ENCODE results near the gene NIT1.

- TF ChIP-seq, protein P1, sequence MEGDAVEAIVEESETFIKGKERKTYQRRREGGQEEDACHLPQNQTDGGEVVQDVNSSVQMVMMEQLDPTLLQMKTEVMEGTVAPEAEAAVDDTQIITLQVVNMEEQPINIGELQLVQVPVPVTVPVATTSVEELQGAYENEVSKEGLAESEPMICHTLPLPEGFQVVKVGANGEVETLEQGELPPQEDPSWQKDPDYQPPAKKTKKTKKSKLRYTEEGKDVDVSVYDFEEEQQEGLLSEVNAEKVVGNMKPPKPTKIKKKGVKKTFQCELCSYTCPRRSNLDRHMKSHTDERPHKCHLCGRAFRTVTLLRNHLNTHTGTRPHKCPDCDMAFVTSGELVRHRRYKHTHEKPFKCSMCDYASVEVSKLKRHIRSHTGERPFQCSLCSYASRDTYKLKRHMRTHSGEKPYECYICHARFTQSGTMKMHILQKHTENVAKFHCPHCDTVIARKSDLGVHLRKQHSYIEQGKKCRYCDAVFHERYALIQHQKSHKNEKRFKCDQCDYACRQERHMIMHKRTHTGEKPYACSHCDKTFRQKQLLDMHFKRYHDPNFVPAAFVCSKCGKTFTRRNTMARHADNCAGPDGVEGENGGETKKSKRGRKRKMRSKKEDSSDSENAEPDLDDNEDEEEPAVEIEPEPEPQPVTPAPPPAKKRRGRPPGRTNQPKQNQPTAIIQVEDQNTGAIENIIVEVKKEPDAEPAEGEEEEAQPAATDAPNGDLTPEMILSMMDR (IDR thresholded peaks at IDR 0.05): no peak
- TF ChIP-seq POLR2A (IDR thresholded peaks at IDR 0.05): no peak
Observed at GRCh38 chr1:161081519-161081918, 36.4 kb upstream of the NIT1 start.
